Stimulated activated CD4-positive, alpha-beta T cell treated with anti-CD3 and anti-CD28 coated beads, TNF-alpha, amount 100 ng/mL, for 4 hours (primary cell): ENCODE measurements around the gene MARCHF10.

ENCODE experiments used
- DNase-seq, 3 experiments: peaks; one replicate each; pipeline ENCODE4 v3.0.0-alpha.2; 2020; ENCODE audit warnings: low read depth in 3 of 3

Gene MARCHF10

DNA sequence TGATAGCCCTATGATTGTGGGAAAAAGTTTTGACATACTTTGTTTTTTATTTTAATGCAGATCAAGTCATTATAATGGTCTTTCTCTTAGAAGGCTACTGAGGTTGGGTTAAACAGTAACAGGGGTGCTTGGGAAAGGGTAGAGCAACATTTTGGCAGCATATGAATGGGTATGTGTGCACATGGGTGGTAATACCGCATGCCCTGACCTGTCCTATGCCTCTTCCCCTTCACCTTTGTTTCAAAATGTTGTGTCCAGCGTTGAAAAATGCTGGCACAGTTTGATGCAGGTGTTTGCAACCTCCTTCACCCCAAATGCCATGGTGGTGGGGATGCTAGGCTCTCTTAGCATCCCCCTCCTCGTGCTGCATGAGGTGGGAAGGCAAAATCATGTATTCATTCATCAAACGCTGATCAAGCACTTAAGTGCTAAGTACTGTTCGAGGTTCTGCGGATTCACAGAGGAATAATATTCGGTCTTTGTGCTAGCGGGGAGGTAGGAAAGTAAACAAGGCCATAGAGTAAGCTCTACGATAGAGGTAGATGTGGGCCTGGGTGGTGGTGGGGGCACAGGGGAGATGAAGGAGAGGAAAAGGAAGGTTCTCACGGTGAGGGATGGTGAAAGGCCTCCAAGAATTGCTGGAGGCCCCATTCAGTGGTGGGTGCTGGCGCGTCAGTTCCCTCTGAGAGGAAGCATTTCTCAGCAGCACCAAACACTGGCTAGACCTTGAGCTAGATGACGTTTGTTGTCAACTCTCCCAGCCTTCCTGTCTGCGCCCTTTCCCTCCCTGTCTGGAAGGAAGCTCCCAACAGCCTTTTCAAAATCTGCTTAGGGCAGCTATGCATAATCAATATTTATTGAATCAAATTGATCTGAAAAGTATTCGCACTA lies 13.3 kb upstream of the MARCHF10 start:
- no peak for DNase-seq

DNA sequence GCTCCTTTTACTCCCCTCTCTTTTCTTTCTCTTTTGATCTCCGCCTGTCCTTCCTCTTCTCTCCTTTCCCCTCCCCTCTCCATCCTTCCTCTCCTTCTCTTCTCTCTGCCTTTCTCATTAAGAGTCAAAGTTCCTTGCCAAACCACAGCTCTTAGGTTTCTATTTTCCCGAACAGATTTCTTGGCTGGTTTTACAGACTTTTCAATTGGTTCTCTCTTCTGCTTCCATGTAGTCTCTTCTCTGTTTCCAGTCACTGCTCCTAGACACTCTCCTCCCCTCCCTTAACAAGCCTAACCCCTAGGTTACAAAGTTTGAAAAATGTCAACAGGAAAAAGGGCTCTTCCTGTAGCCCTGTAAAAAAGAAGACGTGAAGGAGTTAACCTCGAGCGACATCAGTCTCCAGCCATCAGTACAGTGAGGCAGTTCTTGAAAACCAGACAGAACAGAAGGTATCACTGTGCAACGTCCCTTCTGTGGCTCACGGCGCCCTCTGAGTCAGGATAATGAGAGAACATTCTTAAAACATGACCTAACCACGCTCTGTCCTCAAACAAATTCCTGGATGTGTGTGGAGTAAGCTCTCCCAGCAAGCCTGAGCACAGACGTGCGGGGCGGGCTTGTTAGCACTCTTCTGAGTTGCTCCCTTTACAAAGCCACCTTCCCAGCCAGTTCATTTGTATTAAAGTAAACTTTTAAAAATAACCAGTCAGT lies 11.6 kb upstream of the MARCHF10 start:
- no peak for DNase-seq

- no peak for DNase-seq
Observed at GRCh38 chr17:62818526-62818925, 10.4 kb upstream of the MARCHF10 start.

- no peak for DNase-seq
Observed at GRCh38 chr17:62816282-62816839, 8.2 kb upstream of the MARCHF10 start.

DNA sequence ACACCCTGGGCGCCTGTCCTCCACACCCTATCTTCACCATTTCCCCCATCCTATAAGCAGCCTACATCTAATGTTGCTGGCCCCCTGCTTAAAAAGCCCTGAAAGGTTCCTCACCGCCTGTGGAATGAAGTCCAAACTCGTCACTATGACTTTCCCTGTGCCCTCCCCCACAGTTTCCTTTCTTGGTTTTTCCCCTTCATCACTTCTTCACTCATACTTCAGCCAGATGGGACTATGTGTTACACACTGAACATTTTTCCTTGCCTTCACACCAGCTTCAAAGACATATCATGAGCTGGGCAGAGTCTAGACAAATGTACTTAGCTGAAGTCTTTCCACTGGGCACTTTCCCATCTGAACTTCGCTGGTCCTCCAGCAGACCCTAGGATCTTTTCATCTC lies 1.5 kb upstream of the MARCHF10 start:
- no peak for DNase-seq

DNA sequence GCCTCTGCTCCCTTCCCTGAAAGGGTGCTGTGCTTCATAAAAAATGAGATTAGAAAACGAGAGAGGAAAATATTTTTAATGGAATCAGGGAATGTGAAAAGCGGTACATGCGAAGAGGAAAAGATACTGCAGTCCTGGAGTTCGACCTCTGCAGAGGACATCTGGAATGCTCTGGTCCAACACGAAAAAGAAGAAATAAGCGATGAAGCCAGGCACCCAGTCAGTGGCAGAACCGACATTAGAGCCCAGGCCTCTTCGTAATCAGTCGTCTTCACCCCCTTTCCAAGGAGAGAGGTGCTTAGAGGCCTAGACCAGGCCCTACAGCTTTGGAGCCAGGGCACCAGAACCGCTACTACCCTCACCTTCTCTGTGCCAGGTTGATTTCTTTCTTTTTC lies 459 bp upstream of the MARCHF10 start:
- DNase-seq, result no peak

DNA sequence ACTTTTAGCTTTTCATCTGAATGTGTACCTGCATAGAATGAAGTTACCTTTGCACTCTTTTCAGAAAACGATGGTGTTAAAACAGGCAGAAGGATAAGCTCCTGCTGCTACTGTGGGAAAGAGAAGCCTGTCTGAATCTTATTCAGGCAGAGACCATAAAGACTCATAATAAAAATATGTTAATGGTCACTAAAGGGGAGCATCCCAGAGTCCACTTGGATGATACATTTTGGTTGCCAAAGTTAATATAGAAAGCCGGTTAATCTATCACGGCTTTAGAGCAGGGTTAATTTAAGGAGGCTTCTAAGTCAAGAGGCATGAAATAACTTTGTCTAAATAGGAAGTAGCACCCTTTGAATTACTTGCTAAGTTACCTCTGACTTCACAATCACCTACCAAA lies 2.9 kb downstream of the MARCHF10 start:
- no peak for DNase-seq

- no peak for DNase-seq
Observed at GRCh38 chr17:62804822-62805221, 3.3 kb downstream of the MARCHF10 start.

DNA sequence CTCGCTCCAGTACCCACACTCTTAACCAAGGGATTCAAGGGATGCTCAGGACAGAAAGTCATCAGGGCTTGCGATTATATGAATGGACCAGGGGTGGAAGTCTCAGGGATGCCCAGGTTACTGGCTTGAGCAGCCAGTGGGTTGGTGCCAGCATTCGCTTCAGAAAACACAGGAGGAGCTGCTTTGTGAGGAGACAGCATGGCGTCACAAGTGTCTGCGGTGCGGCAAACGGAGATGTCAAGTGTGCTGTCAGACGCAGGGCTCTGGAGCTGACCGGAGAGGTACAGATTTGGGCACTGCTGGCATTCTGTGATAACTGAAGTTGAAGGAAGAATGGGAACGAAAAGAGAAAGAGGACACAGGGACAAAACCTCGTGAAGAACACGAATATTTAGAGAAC lies 4.1 kb downstream of the MARCHF10 start:
- DNase-seq, result no peak

DNA sequence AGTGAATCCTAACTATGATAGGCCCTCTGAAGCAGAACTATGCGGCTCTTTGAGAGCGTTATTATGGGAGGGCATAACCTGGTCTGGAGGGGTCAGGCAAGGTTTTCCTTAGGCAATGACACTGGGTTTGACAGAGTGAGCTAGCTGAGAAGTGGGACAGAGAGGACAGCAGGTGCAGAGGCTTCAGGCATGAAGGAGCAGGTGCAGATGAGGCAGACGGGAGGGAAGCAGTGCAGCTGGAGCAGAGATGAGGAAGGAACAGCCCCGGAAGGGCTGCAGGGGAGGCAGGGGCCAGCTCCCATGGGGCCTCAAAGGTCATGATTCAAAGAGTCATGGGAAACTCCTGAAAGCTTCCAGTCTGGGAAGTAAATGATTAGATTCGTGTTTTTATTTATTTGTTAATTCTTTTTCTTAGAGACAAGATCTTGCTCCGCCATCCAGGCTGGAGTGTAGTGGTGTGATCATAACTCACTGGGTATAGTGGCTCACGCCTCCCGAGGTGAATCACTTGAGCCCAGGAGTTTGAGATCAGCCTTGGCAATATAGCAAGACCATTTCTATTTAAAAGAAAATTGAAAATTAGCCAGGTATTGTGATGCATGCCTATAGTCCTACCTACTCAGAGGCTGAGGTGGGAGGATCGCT lies 5.4 kb downstream of the MARCHF10 start:
- no peak for DNase-seq

- DNase-seq, result no peak
Observed at GRCh38 chr17:62801553-62802114, 6.5 kb downstream of the MARCHF10 start.

DNA sequence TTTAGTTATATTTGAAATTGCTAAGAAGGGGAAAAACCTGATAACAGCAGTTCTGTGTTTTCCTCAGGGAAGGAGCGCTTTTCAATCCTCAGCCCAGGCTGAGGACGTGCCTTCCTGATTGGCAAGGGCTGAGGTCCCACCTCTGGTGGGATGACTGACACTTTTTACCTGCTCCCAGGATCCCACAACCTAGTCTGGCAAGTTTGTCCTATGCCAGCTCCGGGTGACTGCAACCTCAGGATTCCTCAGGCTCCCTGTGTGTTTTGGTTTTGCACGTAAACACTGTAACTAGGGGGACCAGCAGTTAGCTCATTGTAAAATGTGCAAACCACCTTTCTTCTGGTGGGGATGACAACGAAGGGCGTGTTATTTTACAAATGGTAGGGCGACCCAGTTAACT lies 7.5 kb downstream of the MARCHF10 start:
- DNase-seq, result no peak

GRCh38 chr17:62797959-62798358 lies 10.2 kb downstream of the MARCHF10 start:
- no peak for DNase-seq

DNA sequence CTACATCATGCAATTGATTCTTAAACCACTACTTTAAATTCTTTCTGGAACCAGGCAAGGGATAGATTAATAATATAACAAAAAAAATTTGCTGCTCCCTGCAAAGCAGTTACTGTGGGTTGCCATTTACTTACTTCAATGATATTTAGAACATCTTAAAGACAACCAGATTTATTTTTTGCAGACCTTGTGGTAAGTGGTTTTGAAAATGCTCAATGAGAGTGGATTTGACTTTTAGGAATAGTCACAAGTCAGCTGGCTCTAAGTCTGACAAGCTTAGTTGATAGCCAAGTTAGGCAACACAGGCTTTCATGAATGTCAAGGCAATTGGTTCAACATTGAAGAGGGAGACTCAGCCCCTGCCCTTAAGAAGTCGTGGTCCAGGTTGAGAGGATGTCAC lies 11.8 kb downstream of the MARCHF10 start:
- DNase-seq, result no peak

- no peak for DNase-seq
Observed at GRCh38 chr17:62794666-62794971, 13.5 kb downstream of the MARCHF10 start.

- DNase-seq, result no peak
Observed at GRCh38 chr17:62793919-62794665, 14.0 kb downstream of the MARCHF10 start.

DNA sequence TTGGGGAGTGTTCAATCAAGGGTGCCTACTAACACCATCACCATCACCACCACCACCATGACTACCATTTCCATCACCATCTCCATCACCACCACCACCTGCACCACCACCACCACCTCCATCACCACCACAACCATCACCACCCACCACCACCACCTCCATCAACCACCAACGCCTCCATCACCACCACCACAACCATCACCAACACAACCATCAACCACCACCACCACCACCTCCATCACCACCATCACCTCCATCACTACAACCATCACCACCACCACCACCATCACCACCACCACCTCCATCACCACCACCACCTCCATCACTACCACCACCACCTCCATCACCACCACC lies 15.7 kb downstream of the MARCHF10 start:
- DNase-seq, result no peak

DNA sequence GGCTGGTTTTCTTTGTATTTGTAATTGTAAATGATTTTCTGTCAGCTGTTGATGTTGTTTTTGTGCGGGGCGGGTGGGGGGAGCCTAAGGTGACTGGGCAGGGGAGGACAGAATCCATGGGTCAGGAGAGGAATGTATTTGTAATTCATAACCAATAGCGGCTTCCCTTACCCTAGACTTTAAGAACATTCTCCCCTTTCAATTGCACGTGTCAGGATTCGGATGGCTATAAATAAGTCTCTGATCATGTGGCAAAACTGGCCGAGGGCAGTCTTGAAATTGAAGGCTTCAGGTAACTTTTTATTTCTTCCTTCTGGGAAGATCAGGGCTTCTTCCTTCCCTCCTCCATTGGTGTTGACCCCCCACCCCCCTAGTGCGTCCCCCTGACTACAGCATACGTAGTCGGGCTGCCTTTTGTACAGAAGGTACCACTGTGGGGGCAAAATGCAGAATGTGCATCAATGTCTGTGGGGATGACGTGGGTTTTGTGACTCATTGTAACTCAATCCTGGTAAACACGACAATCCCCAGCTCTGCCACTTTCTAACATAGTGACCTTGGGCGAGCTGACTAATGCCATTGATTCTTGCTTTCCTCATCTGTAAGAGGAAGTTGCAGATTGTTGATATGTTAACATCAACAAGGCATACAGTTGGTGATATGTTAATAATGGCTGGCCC lies 16.2 kb downstream of the MARCHF10 start:
- DNase-seq, result no peak

DNA sequence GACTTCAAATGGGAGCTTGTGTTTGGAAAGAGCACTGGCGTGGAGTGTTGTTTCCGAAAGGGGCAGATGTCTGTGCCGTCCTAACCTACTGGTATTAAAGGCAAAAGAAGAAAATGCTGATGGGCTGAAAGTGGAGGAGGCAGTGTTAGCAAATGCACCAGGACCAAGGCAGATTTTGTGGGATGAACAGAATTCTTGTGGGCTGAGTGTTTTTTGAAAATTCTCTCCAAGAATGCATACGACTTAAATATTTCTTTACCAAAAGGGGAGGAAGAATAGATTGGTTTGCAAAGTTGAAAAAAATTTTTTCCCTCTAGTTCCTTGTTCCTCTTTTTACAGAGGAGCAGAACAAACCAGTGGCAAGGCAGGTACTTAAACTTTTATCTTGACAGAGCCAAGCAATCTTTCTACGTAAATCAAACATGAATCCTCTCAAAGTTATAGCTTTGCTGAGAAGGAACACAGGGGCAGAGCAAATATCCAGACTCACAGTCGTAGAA lies 16.8 kb downstream of the MARCHF10 start:
- DNase-seq, result no peak

- DNase-seq, result no peak
Observed at GRCh38 chr17:62790564-62790986, 17.5 kb downstream of the MARCHF10 start.

GRCh38 chr17:62787366-62787765 lies 20.7 kb downstream of the MARCHF10 start:
- DNase-seq, result no peak
